Prostate gland (tissue), 2 donors: Measurements from ENCODE around the gene COL13A1.

Experiments used
- CTCF ChIP-seq, 4 experiments: fragments of 200-600 bp in 2 of 4; fragments of 450-650 bp in 2 of 4; sonication (generic) in 2 of 4; IDR thresholded peaks; 1 replicate in 3 of 4; 2 replicates in 1 of 4; pipeline ENCODE4 v1.5.1; 2016 to 2019; ENCODE audit warnings: antibody characterized with exemption in 4 of 4, mild to moderate bottlenecking in 2 of 4, moderate library complexity in 2 of 4
- POLR2A ChIP-seq: fragments of 450-650 bp; IDR thresholded peaks from one replicate; pipeline ENCODE4 v1.6.1; 2016; ENCODE audit warnings: antibody characterized with exemption, mild to moderate bottlenecking
- POLR2AphosphoS5 ChIP-seq: sonication (generic); formaldehyde crosslinking; IDR thresholded peaks from one replicate; pipeline ENCODE4 v1.6.1; 2017; ENCODE audit warnings: antibody characterized with exemption

DNA sequence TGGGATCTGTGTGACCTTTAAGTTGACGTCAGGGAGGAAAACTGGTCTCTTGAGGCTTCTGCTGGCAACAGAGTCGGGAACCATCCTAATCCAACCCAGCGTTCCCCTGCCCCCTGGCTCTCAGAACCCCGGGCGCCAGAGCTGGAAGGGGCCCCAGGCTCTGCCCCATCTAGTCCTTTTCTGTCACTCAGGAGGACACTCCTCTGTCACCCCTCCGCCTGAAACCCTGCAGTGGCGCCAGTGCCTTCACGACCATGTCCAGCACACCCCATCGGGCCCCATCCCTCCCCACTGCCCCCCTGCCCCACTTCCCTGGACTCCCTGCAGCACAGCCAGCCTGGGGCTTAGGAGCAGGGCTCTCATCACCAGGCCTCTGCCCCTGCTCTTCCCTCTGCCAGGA, 39.1 kb downstream of the COL13A1 start:
- no peak for TF ChIP-seq CTCF (IDR thresholded peaks at IDR 0.05)
- no peak for TF ChIP-seq POLR2A
- TF ChIP-seq POLR2AphosphoS5: no peak
